Glomerular endothelial cell (primary cell): ENCODE measurements around the gene SGK1. TPM values are rescaled to one million over a fixed set of nuclear protein-coding genes. Genes with fewer than 3 reads are reported as not detected.
"Not testable (repeated sequence)": the region's sequence is repeated elsewhere in the genome, so short reads cannot be mapped to it uniquely, and the experiment has no call there.

Experiments
- DNase-seq: peaks from one replicate; pipeline ENCODE4 v3.0.0-alpha.2; 2011; ENCODE audit warnings: low read depth, low spot score; ENCODE audit errors: extremely low read depth
- total RNA-seq: library from RNA; depleted of rRNA; stranded (reverse); fragments of >200 nt; gene quantifications from 2 replicates; pipeline ENCODE4 v1.2.3, GENCODE V29; 2015

Gene SGK1
- total RNA-seq, 1 donor from 2014 or later, result 90.3 TPM

DNA sequence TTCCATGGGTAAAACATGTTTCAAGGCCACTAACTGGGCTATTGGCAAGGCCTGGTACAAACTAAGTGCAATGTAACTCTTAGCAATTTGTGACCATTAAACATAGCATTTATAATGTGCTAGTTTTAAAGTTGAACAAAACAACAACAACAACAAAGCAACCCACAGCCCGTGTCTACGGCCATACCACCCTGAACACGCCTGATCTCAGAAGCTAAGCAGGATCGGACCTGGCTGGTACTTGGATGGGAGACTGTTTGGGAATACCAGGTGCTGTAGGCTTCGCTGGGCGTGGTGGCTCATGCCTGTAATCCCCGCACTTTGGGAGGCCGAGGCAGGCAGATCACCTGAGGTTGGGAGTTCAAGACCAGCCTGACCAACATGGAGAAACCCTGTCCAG, 61.0 kb downstream of the SGK1 start:
- no peak for DNase-seq

DNA sequence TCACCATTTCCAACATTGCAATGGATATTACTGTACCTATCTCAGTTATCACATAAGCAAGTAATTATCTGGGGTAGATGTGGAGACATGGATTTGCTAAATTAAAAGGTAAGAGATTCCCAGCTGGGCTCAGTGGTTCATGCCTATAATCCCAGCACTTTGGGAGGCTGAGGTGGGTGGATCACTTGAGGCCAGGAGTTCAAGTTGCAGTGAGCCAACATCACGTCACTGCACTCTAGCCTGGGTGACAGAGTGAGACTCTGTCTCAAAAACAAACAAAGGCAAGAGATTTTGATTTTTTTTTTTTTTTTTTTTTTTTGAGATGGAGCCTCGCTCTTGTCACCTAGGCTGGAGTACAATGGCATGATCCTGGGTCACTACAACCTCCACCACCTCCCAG, 62.6 kb downstream of the SGK1 start:
- not testable (repeated sequence) for DNase-seq

DNA sequence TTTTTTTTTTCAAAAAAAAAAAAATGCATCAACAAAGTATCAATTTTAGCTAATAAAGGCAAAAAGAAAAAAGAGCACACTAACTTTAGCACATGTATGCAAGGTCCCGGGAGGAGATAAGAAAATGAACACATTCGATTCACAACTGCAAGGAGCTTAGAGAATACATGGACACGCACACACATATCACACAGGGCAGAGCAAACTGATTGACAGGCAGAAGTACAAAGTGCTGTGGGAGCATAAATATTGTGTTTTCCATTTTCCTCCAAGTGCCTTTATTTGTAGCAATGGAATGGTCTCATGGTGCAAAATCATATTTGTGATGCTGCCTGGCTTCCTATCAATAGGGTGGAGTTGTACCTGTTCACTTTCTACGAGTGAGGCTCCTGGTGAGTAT, 63.8 kb downstream of the SGK1 start:
- no peak for DNase-seq

DNA sequence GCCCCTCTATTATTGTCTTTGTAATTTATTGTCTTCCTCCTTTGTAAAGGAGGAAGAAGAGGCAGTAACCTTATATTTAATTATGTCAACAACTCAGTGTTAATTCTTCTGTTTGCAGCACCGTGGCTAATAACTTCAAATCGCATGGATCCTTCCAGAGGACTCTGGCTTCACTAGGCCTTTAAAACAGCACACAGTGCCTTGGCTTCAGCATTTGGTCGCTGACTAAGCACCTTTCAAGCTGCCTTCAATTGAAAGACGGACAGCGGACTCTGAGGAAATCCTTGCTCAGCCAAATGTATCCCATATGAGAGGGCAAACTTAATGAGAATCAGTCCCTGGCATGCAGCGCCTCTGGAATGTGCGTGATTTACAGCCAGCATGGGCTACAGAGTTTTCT, 64.2 kb downstream of the SGK1 start:
- no peak for DNase-seq

DNA sequence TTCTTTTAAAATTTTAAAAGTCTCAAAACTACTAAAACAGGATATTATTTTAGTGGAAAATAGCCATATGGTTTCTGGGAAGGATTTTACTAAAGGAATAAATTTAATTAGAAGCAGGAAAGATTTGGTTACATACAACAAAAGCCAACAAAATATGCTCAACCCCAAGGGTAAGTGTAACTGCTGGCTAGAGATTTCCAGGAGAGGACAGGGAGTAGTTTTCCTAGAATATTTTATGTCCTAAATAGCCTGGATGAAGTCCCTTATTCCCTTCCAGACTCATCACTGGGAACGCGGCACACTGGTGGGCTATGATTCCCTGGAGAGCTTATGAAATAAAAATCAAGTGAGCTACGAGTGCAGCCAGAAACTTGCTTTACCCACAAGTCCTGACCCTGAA, 66.6 kb downstream of the SGK1 start:
- no peak for DNase-seq

DNA sequence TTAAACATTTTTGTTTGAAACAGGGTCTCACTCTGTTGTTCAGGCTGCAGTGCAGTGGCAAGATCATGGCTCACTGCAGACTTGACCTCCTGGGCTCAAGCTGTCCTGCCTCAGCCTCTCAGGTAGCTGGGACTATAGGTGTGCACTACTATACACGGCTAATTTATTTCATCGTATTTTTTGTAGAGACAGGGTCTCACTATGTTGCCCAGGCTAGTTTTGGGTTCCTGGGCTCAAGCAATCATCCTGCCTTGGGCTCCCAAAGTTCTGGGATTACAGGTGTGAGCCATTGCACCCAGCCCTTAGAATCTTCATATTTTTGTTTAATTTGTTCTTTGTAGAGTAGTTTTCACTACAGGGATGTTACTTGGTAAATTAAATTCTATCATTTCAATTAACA, 67.1 kb downstream of the SGK1 start:
- DNase-seq, result no peak

DNA sequence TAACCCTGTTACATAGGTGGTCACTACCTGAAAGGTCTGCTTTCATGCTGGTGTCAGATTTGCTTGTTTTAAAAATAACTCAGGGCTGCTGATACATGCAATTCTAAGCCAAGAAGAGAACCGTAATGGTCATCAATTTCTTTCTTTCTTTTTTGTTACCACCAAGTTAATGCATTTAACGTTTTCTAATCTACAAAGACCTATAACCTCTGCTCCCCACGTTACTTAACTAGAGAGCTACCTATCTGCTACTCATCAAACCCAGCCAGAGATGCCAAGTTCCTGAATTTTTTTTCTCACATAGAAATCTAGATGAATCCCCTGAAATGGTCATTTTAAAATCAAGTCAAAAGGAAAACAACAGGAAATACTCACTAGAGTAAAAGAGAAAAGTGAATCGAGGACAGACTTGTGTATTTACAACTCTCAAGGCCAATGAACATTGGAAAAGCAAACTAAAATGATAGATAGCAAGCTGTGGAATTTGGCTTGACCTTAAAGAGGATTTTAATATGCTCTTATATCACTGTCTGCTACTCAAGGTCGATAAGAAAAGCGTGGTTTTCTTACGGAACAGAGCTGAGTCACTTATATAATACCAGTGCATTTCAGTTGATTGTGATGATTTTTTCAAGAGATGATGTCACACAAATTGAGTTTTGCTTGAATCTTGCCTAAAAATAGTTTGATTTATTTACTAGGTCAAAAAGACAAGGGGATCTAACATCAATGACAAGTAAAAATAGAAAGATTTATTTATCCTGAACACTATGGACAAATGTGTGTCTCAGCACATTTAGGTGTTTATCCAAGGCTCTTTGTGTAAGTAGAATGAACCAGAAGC, 67.9 kb downstream of the SGK1 start:
- peak; percentile 12 for DNase-seq

DNA sequence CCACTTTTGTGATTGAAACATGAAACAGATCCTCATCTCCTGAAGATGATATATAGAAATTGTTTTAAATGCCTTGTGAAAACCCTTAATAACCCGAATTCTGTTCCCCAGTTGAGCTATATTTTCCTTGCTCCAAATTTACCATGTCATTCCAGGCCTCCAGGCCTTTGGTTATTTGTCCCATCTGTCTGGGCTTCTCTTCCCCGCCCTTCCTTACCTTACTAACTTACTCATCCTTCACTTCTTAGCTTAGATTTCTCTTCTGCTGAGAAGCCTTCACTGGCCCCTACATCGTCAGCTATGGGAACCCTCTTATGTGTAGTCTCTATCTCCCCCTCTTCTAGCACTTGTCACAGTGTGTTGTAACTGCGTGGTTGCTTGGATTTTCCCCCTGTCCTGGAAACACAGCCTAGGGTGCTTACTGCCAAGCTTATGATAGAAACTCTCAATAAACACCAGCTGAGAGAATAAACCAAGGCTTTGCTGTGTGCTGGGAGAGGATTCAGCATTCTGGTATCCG, 68.6 kb downstream of the SGK1 start:
- no peak for DNase-seq

DNA sequence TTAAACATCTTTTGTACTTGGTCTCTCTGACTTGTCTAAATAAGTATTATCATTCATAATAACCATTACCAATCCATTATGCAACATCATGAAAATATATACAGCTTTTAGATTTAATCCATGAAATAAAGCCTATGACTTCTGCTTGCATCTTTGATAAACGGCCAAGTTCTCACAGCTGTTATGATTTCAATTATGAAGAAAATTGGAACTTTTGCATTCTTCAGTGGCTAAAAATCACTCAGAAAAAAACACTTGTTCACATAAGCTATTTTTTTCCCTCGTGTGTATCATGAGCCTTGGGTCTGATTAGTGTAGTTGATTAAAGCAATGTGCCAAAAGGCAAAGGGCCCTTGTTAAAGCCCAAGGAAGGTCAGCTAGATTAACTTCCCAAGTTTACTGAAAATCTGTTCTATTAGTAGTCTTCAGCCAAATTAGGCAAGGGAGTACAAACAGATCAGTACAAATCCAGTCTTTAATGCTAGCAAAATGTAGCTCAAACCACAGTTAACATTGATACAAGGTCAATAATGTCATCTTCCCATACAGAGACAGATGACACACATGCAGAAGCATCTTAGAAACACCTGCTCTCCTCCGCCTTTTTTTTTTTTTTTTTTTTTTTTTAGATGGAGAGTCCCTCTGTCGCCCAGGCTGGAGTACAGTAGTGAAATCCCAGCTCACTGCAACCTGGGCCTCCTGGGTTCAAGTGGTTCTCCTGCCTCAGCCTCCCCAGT, 69.9 kb downstream of the SGK1 start:
- DNase-seq, result no peak

DNA sequence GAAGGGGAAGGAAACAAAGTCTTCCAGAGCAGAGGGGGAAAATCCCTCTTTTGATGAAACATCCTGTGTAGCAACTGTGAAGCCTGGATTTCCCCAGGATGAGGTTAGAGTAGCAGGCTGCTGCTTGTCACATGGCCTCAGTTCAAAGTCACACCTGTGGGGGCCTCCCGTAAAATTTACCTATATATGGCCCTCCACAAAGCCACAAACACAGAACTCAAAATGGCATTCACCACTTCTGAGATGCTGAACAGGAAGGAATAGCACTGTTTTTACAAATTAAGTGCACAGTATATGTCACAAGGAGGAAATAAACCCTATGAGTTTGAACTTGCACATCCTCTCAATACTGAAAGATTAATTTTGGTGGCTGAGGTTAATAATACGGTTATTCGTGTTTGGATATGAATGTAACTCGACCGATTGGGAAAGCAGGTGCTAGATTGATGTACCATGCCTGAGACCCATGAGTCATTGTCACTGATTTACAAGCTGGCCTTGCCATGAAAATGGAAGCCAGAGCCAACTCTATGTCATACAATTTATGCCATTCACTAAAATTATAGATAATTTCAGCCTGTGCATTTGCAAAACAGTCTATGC, 70.6 kb downstream of the SGK1 start:
- DNase-seq, result no peak

DNA sequence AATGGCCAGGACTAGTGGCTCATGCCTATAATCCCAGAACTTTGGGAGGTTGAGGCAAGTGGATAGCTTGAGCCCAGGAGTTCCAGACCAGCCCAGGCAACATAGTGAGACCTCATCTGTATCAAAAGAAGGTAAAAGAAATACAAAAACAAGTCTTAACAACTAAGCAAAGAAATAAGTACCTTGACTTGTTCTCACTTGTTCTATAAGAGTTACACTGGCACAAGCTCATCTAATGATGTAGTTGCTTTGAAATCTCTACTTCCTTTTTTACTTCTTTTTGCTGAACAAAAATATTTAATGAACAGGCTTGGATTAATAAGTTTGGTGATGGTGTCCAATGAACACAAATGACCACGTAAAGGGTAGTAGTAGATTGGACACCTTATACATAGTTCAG, 72.2 kb downstream of the SGK1 start:
- no peak for DNase-seq

DNA sequence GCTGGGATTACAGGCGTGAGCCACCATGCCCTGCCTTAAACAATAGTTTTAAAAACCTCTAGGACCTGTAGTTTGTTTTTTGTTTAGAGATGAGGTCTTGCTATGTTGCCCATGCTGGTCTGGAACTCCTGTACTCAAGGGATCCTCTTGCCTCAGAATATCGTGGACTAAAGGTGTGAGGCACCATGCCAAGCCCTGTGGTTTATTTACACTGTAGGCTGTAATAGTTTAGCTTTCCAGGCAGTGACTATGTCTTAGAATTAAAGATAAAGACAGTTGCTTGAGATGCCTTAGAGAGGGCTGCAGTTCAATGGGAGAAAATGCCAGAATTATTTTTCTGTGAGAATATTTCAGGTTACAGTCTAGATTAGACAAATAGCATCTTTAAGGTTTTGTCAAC, 72.9 kb downstream of the SGK1 start:
- DNase-seq, result no peak

DNA sequence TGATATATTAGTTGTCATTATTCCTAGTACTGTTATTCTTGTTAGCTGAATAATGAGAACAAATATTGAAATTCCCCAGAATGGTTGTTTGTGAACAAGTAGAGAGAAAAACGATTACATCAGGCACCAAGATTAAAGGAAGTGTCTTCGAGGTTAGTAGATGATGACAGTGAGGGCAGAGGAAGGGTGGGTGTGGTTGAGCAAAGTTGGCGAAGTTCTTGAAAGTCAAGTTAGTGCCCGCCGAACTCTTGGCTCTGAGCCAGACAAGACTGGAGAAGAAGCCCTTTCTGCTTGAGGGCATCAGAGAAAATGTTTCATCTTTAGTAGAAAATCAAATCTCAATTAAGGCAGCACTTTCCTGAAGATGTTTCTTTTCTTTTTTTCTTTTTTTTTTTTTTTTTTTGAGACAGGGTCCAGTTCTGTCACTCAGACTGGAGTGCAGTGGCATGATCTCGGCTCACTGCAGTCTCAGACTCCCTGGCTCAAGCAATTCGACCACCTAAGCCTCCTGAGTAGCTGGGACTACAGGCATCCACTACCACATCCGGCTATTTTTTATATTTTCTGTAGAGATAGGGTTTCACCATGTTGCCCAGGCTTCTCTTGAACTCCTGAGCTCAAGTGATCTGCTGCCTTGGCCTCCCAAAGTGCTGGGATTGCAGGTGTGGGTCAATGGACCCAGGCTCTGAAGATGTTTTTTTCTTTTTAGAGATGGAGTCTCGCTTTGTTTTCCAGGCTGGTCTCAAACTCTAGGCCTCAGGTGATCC, 77.1 kb downstream of the SGK1 start:
- no peak for DNase-seq

DNA sequence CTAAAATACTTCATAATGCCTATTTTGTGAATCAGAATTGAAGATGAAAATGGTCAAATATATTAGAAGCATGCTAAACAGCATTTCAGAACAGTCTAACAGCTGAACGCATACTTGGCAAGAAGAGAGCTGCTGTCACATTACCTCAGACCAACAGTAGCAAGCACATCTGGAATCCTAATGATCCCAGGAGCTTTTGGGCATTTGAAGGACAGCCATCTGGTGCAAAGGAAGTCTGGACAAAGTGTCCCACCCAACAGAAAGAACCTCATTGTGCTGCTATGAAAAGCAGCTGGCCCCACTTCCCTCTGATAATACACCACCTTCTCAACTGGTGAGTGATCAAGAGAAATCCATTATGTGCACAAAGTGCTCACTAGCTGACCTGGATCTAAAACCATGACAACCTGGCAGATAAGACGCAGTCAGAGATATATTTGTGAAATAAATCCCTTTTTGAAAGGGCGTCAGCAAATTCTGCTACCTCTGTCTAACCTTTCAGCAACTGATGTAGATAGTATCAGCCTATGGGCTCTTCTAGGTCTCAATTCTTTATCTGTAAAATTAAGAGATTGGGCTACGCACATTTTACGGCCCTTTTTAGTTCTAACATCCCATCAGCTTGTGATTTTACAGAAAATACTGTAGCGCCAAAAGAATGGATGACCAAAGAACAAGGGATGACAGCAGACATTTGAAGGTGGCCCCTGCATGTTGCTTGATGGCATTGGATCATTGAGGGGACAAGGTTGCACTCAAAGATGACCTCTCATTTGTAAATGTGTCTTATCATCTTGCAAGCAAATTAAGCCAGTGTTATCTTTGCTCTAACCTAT, 78.7 kb downstream of the SGK1 start:
- DNase-seq, result no peak

DNA sequence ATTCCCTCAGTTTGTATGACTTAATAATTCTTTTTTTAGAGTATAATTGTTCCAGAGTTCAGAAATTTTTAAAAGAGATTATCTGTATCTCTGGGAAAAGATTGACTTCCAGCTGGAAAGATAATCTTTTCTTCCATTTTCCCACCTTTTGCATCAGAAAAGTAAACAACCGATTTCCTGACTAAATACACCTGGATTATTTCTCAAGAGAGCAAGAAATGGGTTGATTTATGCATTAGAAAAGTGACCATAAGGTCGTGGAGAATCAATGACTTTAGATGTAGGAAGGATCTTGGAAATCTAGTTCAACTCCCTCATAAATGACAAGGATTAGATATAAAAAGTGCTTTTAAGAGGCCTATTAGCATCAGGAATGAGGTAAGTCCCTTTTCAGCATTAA, 79.9 kb downstream of the SGK1 start:
- no peak for DNase-seq

DNA sequence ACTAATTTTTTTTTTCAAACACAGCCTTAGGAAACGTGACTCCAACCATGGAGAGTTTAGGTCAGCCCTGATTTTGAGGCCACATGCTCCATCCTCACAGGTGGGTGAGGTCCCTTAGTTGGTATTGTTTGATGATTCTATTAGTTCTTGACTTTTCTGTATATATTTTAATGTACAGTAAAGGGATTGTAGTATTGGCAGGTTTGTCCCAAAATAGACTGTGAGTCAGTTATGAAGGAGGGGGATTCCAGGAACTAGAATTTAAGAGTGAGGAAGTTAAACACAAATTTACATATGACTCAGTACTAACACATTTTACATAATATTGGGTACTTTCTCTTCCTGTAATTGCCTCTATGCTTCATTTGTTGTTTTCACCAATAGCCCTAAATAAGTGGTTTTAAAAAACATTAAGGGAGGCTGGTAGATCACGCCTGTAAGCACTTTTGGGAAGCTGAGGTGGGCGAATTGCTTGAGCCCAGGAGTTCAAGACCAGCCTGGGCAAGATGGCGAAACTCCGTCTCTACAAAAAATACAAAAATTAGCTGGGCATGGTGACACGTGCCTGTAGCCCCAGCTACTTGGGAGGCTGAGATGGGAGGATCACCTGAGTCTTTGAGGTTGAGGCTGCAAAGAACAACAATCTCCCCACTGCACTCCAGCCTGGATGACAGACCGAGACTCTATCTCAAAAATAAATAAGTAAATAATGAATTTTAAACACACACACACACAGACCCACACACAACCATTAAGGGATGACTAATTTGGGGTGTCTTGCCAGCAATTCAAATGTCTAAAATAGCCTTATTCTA, 81.8 kb downstream of the SGK1 start:
- DNase-seq, result peak; percentile 47

DNA sequence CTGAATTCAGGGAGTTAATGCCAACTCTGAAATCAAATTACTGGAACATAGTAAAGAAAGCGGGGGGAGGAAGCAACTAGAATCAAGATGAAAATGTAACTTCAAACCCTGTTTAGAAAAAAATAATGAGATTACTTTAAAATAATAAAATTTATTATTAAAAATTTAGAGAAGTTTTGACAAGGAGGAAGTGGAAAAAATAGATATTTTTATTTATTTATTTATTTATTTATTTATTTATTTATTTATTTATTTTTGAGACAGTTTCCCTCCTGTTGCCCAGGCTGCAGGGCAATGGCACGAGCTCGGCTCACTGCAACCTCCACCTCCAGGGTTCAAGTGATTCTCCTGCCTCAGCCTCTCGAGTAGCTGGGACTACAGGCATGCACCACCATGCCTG, 82.6 kb downstream of the SGK1 start:
- DNase-seq, result not testable (repeated sequence)

DNA sequence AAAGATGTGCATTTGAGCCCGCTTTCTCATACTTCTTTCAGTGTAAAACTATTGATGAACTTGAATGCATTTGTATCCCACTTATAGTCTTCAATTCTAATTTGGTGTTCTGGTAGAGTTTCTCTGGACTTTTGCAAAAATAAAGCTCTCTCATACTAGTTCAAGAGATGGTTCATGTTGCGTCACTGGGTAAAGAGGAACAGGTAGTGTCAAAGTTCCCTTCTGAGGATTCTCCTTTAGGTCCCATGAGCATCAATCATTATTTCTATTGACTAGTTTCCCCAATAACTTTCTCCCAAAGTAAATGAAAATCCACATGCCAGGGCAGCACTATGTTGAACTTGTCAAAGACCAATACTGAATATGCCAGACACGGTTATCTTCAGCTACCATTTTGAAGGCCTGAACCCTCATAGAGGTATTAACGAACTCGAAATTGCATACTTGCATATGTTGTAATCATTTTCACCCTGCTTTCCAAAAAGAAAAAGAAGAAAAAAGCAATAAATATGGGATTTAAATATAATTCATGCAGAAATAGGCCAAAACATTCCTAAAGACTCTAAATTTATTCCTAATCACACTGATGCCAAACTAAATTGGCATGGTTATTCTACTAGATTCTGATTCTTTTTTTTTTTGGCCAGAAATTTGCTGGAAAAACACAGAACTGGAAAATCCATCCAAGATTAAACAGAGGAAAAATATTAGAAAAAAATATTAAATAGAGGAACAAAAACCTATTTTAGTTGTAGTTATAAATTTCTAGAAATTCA, 84.5 kb downstream of the SGK1 start:
- DNase-seq, result no peak
